HG02759 (cell line): ENCODE results near the gene PLXNA2.

Source experiments
- ATAC-seq: cut with Tn5 transposase; IDR thresholded peaks from one replicate; pipeline ENCODE4 v1.9.1; 2021; ENCODE audit warnings: mild to moderate bottlenecking, moderate library complexity; ENCODE audit not compliant: unreplicated experiment

The PLXNA2 gene

DNA sequence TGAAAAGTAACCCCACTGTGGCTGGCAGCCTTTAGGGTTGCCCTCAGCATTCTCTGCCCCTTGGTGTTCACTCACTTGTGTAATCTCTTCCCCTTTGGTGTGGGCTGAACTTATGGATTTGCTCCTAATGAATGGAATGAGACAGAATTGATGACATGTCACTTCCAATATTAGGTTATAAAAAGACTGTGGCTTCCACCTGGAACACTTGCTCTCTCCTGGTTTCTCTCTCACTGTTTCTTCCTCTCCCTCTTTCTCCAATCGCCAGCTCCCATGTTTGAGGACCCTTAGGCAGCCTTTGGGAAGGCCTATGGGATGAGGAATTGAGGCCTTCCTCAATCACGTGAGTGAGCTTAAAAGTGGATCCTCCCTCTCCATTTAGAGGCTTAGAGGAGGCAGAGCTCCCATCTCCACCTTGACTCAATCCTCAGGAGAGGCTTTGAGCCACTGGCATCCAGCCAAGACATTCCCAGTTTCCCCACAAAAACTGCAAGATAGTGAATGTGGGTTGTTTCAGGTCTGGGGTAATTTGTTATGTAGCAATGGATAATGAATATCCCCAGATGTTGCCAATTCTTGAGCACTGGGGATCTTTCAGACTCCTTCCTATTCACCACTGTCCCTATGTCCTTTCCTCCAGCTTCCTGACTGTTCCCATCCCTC, 237.8 kb downstream of the PLXNA2 start:
- no peak for ATAC-seq

DNA sequence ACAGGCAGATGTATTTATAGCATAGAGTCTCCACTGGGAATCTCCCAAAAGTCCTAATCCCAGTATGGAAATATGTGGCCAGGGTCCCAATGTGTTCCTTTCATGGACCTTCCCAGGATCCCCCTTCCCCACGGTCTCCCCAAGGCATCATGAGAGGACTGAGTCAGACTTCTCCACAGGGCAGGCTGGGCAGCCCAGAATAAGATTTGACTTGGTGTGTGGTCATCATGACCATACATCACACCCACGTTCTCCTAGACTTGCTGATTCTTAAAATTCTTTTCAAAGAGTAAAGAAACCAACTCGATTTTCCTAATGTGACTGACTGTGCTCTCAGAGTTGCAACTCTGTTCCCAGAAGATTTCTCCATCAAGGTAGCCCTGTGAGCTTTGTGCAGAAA, 239.3 kb downstream of the PLXNA2 start:
- no peak for ATAC-seq

DNA sequence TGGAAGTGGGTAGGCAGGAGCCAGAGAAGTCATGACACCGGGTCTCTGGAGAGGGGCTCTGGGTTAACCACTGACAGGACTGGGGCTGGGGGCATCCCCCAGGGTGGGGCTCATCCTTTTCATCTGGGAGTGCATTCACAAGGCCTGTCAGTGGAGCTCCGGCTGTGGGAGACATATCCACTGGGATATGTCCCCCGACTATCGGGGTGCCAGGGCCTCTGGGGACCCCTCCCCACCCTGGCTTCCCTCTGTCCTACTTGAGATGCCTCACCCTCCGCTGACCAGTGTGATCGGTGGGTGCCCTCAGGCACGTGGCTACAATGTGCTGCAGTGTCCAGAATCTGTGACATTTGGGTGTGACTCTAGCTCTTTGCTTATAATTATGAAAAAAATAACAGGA, 240.9 kb downstream of the PLXNA2 start:
- ATAC-seq = no peak

DNA sequence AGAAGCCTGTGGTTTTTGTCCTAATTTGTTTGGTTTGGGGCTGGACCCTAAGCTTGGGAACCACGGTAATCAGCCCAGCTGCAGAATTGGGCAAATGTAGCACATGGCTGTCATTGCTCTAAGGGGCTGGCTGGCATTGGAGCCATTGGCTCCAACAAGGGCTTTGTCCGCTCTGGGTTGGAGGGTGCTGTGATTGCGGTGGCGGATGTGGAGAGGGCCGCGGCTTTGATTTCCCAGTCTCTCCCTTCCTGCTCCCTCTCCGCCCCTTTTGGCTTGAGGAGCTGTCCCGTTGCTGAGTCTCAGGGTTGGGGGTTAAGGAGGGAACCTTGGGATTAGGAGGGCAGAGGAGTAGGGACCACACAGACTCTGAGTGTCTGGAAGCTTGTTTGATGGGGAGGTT, 241.5 kb downstream of the PLXNA2 start:
- ATAC-seq = no peak

DNA sequence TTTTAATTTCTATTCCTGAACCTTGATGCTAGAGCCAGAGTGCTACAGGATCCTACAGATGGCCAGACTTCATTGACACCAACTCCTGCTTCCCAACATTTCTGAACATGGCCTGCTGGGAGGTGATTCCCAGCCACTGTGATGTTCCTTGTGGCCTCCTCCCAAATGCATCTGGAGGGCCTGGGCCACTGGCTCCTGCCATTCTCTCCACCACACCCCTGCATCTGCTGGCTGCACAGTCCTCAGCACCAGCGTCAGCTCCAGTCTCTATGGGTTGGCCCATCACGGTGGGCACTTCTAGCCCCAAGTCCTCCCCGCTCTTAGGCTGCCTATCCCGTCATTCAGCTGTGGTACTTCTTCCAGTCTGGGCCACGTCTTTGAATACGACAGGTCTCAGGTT, 242.1 kb downstream of the PLXNA2 start:
- no peak for ATAC-seq

DNA sequence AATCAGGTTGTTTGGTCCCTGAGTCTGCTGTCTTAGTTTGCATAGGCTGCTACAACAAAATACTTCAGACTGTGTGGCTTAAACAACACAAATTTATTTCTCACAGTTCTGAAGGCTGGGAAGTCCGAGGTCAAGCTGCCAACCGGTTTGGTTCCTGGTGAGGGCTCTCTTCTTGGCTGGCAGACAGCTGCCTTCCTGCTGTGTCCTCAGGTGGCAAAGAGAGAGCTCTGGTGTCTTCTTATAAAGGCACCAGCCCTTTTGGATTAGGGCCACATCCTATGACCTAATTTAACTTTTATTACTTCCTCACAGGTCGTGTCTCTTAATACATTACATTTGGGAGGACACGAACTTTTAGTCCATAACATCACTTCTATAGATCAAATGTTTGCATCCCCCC, 243.7 kb downstream of the PLXNA2 start:
- ATAC-seq = no peak

DNA sequence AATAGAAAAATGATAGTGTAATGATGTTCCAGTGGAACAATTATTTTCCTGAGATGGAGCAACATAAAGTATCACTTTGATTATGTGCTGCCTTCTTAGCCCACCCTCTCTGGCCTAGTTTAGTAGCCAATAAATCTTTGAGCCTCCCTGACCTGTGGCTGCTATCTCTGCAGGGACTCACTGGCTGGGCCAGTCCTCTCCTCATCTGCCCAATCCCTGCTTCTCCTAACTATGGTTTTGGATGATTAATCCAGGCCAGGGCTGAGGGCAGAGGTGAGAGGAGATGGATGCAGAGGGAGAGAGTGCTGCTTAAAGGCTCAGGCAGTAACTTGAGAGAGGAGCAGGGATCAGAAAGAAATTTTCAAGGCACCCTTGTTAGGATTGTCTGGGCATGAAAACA, 244.2 kb downstream of the PLXNA2 start:
- no peak for ATAC-seq

DNA sequence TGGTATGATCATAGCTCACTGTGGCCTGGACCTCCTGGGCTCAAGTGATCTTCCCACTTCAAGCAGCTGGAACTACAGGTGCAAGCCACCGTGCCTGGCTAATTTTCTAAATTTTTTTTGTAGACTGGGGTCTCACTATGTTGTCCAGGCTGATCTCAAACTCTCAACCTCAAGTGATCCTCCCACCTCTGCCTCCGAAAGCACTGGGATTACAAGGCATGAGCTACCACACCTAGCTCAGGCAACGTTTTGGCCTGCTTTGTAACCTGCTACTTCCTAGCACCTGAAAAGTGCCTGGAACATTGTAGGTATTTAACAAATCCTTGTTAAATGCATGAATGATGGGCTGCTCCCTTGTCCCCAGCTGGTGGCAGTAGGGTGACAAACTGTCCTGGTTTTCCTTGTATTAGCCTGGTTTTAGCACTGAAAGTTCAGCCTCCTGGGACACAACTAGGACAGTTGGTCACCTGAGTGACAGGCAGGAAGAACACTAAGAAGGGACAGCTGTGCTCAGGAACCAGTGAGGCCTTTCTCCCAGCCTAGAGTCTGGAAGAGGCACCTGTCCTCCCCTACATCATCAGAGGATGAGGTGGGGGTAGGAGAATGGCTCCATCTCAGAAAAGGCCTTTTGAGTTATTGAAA, 244.8 kb downstream of the PLXNA2 start:
- no peak for ATAC-seq

DNA sequence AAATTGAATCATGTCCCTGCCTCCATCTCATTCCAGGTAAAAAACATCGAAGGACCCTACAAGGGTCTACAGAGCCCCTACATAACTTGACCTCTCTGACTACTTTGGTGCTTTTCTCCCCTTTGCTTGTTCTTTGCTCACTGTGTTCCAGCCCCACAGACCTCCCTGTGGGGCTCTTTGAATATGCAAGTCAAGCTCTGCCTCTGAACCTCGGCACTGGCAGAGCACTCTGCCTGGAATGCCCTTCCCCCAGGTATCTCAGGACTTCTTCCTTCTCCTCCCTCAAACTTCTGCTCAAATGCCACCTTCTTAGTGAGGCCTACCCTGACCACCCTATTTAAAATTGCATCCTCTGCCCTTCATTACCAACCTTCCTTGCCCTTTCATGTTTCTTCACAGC, 245.5 kb downstream of the PLXNA2 start:
- no peak for ATAC-seq

DNA sequence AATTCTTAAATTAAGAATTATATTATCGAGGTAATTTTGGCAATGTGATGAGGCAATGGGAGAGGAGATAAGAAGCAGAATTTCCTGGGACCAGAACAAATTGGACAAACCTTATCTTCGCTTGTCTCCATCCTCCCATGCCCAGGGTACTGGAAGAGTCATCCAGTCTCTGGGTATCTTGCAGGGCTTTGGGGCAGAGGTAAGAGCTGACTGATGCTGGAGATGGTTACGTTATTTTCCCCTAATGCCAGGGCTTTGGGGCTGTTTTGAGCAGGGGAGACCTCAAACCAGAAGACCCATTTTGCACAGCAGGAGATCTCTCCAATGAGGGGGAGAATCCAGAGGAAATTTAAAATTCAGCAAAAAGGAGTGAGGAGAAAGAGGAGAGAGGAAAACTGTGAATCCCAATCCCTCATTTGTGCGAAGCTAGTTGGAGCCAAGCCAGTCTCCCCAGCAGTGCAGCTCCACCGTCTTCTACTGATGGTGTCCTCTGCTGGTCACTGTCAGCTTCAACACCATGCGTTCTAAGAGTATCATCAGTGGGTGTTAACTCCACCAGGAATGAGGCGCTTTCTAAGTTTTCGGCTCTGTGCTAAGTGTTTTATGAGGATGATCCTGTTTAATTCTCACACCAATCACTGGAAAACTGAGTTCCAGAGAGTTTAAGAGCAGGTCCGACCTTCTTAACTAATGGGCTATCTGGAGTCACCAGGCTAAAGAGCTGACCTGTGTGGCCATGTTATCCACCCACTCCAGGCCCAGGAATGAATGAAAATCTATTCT, 246.5 kb downstream of the PLXNA2 start:
- ATAC-seq = peak; percentile 70

DNA sequence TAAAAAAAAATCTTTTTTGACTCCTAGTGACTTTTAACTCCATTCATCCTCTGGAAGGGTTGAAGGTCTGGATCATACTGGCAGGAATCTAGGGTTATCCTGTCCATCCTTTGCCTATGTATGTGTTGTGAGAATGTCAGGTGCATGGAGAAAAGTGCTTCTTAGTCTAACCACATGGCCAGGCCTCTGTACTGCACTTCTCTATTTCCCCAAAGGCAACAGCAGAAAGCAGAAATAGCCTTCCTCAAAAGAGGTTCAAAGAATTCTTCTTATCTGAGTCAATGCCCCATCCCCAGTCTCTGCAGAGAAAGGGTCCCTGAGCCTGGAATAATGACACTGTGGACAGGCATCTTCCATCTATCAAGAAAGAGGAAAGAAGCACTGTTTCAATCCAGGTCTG, 247.5 kb downstream of the PLXNA2 start:
- ATAC-seq = no peak

DNA sequence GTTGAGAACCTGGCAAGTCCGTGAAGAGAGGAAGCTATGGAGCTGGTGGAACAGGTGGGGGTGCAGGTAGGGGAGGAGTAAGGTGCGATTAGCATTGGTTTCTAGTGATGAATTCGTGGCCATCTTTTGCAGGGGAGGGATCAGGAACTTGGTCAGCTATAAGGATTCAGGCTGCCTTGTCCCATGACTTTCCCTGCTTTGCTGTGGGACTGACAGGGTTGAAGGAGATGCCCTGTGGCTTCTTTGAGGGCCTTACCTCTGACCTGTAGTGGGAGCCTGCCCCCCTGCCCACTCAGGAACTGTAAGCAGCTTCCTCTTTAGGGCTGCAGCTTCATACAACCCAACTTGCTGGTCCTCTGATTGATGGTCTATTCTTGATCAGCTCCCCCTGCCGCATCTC, 248.6 kb downstream of the PLXNA2 start:
- no peak for ATAC-seq

DNA sequence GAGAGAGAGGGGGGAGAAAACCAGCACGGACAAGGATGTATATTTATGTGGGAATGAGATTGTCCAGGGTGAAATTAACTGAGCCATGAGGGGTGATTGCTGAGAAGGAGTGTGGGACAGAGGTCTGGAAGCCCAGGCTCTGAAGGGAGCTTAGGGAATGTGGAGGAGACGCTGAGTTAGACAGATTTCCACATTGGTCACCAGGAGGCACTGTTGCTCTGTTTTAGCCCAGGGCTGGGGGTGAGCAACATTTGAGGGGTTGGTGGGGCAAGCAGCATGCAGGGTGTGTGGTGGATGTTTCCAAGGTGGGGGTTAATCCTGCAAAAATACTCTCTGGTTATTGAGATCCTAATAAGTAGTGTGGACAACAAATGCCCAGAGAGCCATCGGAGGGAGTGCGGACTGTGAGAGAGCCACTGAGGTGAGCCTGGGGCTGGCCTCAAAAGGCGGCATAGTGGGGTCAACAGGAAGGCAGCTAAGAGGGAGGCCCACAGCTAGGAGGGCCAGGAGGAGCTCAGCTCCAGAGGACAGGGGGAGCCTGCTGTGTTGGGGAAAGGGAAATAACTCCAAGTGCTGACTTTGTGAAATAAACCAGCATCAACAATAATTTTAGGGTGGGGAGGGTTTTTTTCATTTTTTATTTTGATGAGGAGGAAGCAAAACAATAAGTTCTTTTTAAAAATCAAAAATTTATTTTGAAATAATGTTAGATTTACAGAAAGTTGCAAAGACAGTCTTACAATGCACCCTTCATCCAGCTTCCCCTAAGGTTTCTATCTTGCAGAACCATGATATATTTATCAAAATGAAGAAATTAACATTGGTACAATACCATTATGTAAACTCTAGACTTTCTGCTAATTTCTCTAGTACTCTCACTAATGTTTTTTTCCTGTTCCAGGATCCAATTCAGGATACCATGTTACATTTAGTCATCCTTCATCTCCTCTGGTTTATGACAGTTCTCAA, 250.4 kb downstream of the PLXNA2 start:
- ATAC-seq = no peak

DNA sequence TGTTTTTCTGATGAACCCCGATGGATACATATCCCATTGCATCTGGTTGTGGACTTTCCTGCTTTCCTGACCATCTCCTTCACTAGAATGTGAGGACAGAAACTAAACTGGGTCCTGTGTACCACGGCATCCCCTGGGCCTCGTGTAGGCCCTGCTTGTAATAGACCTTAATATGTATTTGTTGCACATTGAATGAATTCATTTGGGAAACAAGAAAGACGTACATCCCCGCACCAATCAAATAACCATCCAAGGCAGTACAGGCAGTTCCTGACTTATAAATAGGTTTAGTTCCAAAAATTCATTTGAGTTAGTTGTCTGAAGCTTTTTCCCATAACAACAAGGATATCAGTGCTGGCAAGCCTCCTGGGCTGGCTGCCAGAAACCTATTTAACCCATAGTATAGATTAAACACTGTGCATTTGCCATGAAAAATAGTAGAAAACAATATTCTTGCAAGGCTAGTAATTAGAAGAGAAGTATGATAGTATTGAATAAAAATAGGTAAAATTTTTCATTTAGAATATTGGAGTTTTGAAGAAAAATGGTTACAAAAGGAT, 251.4 kb downstream of the PLXNA2 start:
- ATAC-seq = no peak

DNA sequence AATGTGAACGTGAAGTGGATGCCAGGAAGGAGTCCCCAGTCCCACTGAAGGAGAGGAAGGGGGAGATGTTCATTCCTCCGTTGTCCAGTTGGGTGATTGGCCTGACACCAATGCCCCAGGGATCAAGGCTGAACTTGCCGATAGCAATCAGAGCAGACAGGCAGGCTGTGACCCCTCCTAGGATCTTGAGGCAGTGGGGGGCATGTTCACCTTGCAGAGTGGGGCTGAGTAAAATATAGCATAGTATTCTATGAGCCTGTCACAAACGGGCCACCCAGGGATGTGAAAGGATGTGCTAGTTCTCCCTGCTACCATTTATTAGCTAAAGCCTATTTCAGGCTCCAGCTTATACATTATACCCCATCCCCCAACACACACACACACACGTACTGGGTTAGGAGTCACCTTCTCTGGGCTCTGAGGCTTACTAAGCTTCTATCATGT, 252.6 kb downstream of the PLXNA2 start:
- no peak for ATAC-seq

DNA sequence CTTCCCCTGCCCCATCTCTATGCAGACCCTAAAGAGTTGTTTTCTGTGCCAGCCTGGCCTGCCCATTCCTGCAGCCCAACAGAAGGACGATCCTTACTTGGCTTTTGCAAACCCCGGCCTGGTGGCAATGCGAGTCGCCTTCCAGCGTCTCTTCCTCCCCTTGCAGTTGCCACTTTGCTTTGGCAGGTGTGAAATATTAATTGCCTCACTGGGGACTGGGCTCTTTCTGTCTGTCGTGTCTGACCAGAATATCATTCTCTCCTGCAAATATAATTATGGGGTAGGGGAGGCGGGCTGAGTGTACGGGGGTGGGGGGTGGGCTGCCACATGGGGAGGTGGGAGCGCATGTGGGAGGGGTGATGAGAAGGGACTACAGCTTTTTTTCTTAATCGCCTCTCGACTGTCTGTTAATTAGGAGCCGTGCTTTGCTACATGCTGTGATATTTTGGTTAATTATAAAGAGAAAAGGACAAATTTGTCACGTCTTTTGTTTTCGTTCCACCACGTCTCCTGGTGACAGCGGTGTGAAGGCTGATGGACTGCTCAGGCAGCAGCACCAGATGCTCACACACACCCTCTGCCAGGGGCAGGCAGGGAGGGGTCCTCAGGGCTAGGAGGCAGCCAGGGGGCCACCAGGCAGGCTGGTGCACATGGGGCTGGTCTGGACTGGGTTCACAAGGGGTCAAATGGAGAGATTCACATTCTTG, 253.2 kb downstream of the PLXNA2 start:
- ATAC-seq = no peak

DNA sequence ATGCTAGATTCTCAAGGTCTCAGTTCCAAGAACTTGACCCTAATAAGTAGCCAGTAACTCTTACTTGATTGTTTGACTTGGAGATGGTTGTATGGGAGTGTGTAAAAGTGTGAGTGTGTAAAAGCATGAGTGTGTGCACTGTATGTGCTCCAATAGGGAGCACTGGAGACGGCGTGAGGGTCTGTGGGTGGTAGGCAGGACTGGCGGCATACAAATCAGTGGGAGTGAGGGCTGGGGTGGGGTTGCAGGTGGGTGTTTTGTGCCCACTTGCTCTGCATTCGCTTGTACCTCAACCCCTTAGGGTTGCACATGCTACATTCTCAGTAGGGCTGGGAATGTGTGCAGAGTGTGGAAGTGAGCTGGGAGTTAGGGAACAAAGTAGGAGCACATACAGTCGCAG, 253.7 kb downstream of the PLXNA2 start:
- no peak for ATAC-seq

DNA sequence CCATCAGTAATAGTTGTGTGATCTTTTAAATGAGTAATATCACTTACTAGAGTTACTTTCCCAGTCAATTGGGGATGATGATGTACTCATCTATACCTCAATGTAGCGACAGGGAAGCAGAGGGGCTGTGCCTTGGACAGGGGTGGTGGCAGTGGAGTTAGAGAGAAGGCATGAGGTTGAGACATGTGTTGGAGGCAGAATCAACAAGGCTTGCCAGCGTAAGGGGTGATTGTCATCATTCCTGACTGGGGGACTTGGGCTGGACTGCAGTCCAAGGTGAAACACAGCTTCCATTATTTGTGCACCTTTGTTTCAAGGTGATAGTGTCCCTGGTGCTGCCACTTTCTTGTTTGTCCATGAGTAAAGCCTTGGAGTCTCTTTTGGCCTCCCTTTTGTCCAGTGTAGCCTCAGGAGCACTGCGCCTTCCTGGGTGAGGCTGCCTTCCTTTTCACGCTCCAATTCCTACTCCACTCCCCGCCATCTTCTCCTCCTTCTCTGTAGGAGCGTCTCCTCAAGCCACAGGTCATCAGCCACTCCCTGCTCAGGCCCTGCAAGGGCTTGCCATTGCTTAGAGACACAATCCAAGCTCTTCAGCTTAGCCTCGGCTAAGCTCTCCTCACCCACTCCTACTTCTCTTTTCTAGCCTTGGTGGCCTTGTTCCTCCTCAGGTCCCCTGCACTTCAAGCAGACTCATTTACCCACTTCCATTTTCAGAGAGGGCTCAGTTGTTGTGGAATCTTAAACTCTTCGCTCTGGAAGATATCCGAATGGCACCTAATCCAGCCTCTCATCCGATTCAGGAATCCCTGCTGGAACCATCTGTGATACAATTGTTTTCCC, 255.6 kb downstream of the PLXNA2 start:
- ATAC-seq = no peak

DNA sequence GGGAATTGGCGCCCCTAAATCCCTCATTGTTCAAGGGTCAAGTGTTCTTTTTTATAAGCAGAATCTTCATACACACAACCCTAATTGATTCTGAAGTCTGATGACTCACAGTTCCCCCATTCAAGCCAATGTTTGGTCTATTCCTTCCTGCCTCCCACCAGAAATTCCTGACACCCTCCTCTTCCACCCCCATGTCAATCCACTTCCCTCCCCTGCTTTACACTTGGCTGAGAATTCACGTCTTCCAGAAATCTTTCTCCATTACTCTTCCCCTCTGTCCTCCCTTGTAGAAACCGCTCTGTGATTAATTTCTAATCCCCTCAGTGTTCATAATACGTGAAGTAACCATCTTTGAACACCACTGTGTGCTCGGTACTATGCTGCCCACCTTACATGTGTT, 257.0 kb downstream of the PLXNA2 start:
- ATAC-seq = no peak
